ENCODE measurements around the gene KRT10. TPM values are rescaled to one million over a fixed set of nuclear protein-coding genes. Genes with fewer than 3 reads are reported as not detected.

Gene KRT10
- total RNA-seq, 1 experiment from 2014 or later = 62.3 TPM

GRCh38 chr17:40813804-40814203 lies 8.6 kb downstream of the KRT10 start:
- peak overlapping the region; percentile 23; the same call in 1 of the 2 replicates for H3K4me2 ChIP-seq (ENCODE audit: low read length)
- H3K27me3 ChIP-seq (ENCODE audit: insufficient read depth, low read length) = no peaks in the 10 kb centered on the region
- H3K27ac ChIP-seq (ENCODE audit: low read depth, low read length) = no peak overlapping the region
- H3K36me3 ChIP-seq (ENCODE audit: control insufficient read depth in 1 of 2, insufficient read depth in 2 of 2, low read length in 2 of 2) = peaks cover 4 to 10% of the 10 kb centered on the region in 2 experiments; a peak in 1 of 4 replicates
- peaks cover 14% of the 10 kb centered on the region for H3K79me2 ChIP-seq (ENCODE audit: insufficient read depth, low read length)
- H3K4me1 ChIP-seq (ENCODE audit: control insufficient read depth in 1 of 2, insufficient read depth in 2 of 2, low read length in 2 of 2) = peaks cover 13 to 37% of the 10 kb centered on the region in 2 experiments
- ChIA-PET RAD21 (ENCODE audit: low non-redundant PET in 1 of 2, low total read pairs in 2 of 2, uncharacterized antibody in 2 of 2, unreplicated experiment in 2 of 2) (no interaction called here), POLR2A (no interaction called here), CTCF (no interaction called here)
- H3K9me3 ChIP-seq (ENCODE audit: control insufficient read depth in 1 of 2, insufficient read depth in 1 of 2, low read depth in 1 of 2, low read length in 2 of 2) = no peaks in the 10 kb centered on the region
- no peak overlapping the region for H2AFZ ChIP-seq (ENCODE audit: low read depth, low read length, poor library complexity, severe bottlenecking)
- intact Hi-C loops (cut with micrococcal nuclease) = no loop called here
- no peaks in the 10 kb centered on the region for H4K20me1 ChIP-seq (ENCODE audit: insufficient read depth)
- peaks cover 5% of the 10 kb centered on the region; the same call in 1 of the 2 replicates for H3K9me2 ChIP-seq (ENCODE audit: insufficient read depth)
- H3K4me3 ChIP-seq (replicated peaks in 1 of 2; ENCODE audit: low read depth in 1 of 2, low read length in 2 of 2) = no peak overlapping the region
- ATAC-seq (no peak), DNase-seq (ENCODE audit: low read depth, low spot score) (no peak)
- no TSS peak for BruUV-seq (replicated peaks)
- no peak overlapping the region for H3K9ac ChIP-seq (ENCODE audit: low read length)
- TF ChIP-seq EZH2 (IDR thresholded peaks at IDR 0.05) (no peak), ATF3 (IDR thresholded peaks at IDR 0.05) (no peak), ZFX (IDR thresholded peaks at IDR 0.05) (no peak), YY1 (IDR thresholded peaks at IDR 0.05; ENCODE audit: extremely low read depth, insufficient replicate concordance, low read depth, low read length) (no peak), TCF7L2 (IDR thresholded peaks at IDR 0.05; ENCODE audit: borderline replicate concordance, extremely low read depth, insufficient read depth, insufficient read length) (no peak), RAD21 (IDR thresholded peaks at IDR 0.05; ENCODE audit: low read depth) (no peak), JUND (IDR thresholded peaks at IDR 0.05) (0 out of 2 replicates have a peak, but pooled peaks have one; percentile 16), FOSL1 (IDR thresholded peaks at IDR 0.05; ENCODE audit: low read depth) (no peak), CEBPB (IDR thresholded peaks at IDR 0.05; ENCODE audit: low read depth) (no peak), EZH2phosphoT487 (IDR thresholded peaks at IDR 0.05; ENCODE audit: borderline replicate concordance) (no peak), SIN3A (IDR thresholded peaks at IDR 0.05; ENCODE audit: low read depth) (no peak), SP1 (IDR thresholded peaks at IDR 0.05; ENCODE audit: low read depth) (no peak), ZBTB33 (IDR thresholded peaks at IDR 0.05; ENCODE audit: extremely low read depth, insufficient replicate concordance, low read length) (no peak), POLR2AphosphoS5 (IDR thresholded peaks at IDR 0.05; ENCODE audit: low read depth, low read length) (no peak), CBX3 (IDR thresholded peaks at IDR 0.05; ENCODE audit: low read depth) (peak; percentile 43; the same call in 1 of the 2 replicates), MAX (IDR thresholded peaks at IDR 0.05) (no peak)
